GM18498 (cell line): ENCODE results near the gene DUOXA2.
"Not testable (repeated sequence)": the region's sequence is repeated elsewhere in the genome, so short reads cannot be mapped to it uniquely, and the experiment has no call there.

Source experiments
- ATAC-seq: cut with Tn5 transposase; IDR thresholded peaks from one replicate; pipeline ENCODE4 v1.9.1; 2021; ENCODE audit warnings: mild to moderate bottlenecking, moderate library complexity; ENCODE audit not compliant: unreplicated experiment

DUOXA2 gene

GRCh38 chr15:45094358-45094730 lies 19.8 kb upstream of the DUOXA2 start:
- no peak for ATAC-seq

DNA sequence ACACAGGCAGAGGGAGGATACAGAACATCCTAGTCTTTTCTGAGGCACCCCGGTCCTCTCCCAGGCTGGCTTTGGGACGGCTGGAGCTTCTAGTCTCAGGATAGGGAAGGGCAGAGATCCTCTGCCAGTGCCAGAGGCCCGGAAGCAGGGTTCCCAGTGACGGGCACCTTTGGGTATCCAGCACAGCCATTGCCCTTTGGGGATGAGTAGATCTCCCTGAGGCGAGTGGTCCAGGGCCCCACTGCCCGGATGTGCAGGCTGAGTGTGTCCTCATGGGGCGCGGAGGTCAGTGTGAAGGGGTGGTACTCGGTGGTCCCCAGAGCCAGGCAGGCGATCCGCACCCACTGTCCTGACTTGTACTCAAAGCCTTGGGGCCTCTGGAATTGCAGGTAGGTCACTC lies 18.5 kb upstream of the DUOXA2 start:
- no peak for ATAC-seq

DNA sequence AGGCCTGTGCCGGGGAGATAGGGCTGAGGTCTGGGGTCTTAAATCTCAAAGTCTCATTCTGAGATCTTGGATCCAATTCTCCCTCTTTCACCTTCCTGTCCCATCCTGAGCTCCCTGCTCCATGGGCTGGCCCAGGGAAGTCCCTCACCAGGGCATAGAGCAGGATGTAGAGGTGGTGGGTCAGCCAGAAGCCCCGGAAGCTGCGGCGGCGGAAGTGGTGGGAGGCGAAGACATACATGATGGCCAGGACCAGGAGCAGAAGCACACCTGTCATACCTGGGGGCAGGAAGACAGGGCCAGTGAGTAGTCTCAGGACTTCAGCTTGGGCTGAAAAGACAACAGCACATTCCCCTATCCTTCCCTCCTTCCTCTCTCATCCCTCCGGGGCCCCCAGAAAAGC lies 16.7 kb upstream of the DUOXA2 start:
- no peak for ATAC-seq

DNA sequence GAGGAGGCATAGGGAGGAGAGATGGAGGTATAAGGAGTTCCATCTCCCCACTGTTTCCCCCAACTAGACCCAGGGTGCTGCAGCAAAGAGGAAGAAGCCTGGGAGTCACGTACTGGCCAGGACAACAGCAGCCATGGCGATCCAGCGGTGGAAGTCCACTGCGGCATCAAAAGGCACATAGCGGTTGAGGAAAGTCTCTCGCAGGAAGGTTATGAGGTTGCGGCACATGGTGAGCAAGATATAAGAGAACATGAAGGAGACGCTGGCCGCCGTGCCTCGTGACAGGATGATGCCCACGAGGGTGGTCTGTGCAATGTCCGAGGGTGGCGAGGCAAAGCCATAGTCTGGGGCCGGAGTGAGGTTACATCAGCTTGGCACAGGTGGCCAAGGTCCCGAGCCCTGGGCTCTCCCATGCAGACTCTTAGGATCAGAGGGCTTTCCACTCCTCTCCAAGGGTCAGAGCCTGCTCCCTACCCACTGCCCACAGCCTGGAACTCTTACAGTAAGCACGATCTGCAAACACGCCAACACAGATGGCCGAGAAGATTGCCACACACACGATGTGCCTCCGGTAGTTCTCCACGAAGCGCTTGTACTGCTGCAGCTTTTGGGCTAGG lies 14.5 kb upstream of the DUOXA2 start:
- ATAC-seq: no peak

- ATAC-seq: no peak
Observed at GRCh38 chr15:45100884-45101625, 13.1 kb upstream of the DUOXA2 start.

DNA sequence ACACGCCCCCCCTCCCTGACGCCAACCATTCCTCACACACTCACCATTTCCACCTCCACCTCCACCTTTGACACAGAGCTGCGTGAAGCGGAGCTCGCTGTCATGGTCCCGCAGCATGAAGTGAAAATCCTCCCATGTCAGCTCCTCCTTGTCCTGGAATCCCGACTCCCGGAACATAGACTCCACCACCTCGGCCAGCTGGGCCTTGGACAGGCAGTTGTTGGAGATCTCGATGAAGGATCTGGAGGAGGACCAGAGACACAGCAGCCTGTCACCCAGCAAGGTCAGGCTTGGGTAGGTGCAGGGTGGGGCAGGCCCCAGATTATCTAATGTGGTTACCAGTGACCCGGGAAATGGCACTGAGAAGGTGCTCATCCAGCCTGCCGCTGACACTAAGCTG lies 12.4 kb upstream of the DUOXA2 start:
- ATAC-seq: no peak

DNA sequence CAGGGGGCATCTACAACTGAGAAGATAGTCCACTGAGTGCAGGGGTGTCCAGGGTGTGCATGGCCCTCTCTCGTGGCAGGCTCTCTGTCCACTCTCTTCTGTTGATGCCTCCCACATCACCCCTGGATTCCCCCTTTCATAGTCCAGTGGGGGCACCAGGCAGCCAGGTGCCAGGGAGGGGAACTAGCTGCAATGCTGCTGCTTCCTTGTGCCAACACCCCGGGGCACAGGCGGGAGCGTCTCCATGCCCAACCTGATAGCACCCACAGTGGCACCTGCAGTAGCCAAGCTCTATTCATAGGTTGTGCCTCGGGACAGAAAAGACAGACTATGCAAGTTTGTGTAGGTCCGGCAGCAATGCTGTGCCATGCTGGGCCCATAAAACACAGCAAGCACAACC lies 11.9 kb upstream of the DUOXA2 start:
- ATAC-seq: no peak

DNA sequence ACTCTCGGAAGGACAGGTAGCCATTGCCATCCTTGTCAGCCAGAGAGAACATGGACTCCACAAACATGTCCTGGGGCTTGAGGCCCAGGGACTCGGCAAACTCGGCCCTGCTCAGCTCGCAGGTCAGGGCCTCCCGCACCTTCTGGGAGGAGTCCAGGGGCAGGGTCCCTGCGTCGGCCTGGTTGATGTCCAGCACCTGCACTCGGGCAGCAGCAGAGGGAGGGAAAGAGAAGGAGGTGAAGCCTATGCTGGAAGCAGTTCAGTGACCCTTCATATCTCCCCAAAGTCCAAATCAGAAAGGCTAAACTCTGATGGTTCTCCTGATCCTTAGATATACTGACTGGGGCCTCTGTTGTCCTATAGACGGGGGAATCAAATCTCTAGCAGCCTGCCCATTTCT lies 10.0 kb upstream of the DUOXA2 start:
- ATAC-seq: not testable (repeated sequence)

DNA sequence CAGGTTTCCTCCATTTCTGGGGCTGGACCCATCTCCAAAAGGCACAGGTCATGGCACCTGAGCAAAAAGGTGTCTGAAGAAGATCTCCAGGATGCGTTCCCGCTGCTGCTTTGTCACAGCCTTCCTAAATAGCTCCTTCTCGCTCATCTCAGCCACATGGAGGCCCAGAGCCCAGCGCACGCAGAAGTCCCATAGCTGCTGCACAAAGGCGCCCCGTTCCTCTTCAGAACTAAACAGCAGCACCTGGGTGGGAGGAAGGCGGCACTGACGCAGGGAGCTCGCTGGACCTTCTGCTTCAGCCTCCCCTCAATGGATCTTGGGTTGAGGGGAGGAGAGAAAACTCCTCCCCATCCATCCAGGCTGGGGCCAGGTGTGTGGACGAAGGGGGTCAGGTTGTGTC lies 8.5 kb upstream of the DUOXA2 start:
- ATAC-seq: no peak

- no peak for ATAC-seq
Observed at GRCh38 chr15:45106002-45106790, 7.9 kb upstream of the DUOXA2 start.

DNA sequence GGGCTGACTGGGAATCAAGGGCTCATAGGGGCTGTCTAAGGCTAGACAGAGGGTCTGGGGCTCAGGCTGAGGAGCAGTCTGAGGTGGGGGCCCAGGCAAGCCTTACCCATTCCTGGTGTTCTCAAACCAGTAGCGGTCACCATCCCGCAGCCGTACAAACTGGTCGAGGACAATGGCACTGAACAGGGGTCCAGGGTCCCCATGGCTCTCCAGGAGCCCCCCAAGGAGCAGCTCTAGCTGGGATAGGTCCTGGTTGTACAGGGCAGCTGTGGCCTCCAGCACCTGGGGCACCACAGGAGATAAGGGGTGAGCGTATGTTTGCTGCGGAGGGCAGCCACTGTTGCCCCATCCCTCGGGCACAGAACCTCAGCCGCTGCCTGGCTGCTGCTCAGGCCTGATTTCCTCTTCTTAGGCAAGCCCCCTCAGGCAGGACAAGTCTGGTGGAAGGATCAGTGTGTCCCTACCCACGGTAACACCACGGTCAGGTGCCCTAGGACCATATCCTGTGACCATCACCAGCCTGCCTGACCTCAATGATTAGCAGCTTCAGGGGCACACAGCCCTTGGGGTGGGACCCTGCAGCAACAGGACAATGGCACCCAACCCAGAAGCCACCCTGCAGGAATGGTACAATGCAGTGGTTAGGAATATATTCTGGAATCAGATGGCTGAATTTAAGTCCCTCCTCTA lies 6.0 kb upstream of the DUOXA2 start:
- ATAC-seq: no peak

DNA sequence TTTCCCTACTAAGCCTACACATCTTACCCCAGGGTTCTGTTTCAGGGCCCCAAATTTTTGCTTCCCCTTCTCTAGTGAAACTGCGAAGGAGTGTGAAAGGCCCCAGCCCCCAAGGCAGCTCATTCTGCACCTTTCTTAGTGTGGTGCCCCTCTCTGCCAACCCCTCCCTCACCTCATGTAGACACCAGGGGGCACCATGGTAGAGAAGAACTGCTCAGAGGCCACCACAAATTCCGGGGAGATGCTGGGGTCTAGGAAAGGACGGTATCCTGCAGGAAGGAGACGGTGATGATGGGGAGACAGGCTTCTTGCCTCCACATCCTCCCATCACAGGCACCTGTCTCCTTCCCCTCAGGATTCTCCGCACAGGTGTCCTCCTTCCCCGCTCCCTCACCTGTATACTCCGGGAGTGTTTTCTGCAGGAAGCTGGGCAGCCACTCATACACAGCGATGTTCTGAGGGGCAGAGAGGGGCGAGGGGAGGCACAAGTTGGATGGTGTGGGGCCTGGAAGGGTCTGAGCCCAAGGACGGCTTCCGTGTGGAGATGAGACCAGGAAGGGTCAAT lies 3.8 kb upstream of the DUOXA2 start:
- no peak for ATAC-seq

- ATAC-seq: no peak
Observed at GRCh38 chr15:45111390-45112142, 2.6 kb upstream of the DUOXA2 start.

GRCh38 chr15:45112143-45112590 lies 2.0 kb upstream of the DUOXA2 start:
- no peak for ATAC-seq

- ATAC-seq: no peak
Observed at GRCh38 chr15:45112591-45113379, 1.3 kb upstream of the DUOXA2 start.

- no peak for ATAC-seq
Observed at GRCh38 chr15:45113380-45113990, 641 bp upstream of the DUOXA2 start.

DNA sequence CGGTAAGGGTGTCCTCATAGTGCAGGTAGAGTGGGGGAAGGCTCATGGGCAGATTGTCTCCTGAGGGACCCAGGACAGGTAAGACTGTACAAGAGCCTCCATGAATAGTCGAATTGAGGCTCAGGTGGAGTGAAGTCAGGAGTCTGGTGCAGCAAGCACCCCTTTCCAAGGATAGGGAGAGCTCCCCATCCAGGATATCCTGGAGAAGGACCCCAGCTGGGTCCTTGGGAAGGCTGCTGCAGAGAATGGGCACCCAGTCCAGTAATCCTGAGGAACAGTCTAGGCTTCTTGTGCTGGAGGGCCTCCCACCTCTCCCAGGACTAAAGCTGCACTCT lies 592 bp downstream of the DUOXA2 start:
- no peak for ATAC-seq

- no peak for ATAC-seq
Observed at GRCh38 chr15:45115312-45115820, 1.2 kb downstream of the DUOXA2 start.

DNA sequence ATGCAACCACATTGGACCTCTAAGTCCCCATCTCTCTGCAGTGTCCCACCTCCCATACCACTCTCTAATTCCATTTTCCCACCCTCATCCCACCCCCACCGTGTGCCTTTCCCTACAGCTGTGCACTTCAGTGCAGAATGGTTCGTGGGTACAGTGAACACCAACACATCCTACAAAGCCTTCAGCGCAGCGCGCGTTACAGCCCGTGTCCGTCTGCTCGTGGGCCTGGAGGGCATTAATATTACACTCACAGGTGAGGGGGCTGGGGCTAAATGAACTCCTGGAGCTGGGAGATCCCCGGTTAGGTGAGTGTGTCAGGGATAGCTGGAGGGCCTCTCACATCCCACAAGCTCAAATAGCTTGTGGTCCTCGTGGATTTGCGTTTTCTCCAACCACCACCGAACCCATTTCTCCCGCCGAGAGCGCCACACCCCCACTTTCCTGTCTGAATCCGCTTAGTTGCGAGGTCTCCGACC lies 1.9 kb downstream of the DUOXA2 start:
- no peak for ATAC-seq
